HepG2 (cell line): ENCODE results near the gene RAP2A. TPM values are rescaled to one million over a fixed set of nuclear protein-coding genes. Genes with fewer than 3 reads are reported as not detected.

Experiments
- AHDC1 ChIP-seq: sonication (generic); formaldehyde crosslinking; IDR thresholded peaks from 2 replicates; pipeline ENCODE4 v1.5.1; 2020; ENCODE audit warnings: mild to moderate bottlenecking, missing genetic modification reagents, borderline replicate concordance
- ARNT2 ChIP-seq: sonication (generic); formaldehyde crosslinking; IDR thresholded peaks from 2 replicates; pipeline ENCODE4 v1.8.0; 2022; ENCODE audit warnings: mild to moderate bottlenecking, low read depth, missing genetic modification reagents, moderate library complexity
- CHCHD3 ChIP-seq: sonication (generic); formaldehyde crosslinking; IDR thresholded peaks from 2 replicates; pipeline ENCODE4 v1.8.0; 2022; ENCODE audit warnings: mild to moderate bottlenecking, missing genetic modification reagents, moderate library complexity
- CREM ChIP-seq, 2 experiments: sonication (generic) in 1 of 2; formaldehyde crosslinking in 1 of 2; IDR thresholded peaks; 2 replicates each; pipeline versions ENCODE4 v1.4.0 to v1.6.1; 2016 to 2020; ENCODE audit warnings: antibody characterized with exemption in 1 of 2, mild to moderate bottlenecking in 1 of 2, missing genetic modification reagents in 1 of 2
- ERF ChIP-seq: IDR thresholded peaks from 2 replicates; pipeline ENCODE4 v1.6.1; 2018; ENCODE audit warnings: missing biosample characterization, missing genetic modification reagents
- ESRRA ChIP-seq: sonication (generic); formaldehyde crosslinking; IDR thresholded peaks from 2 replicates; pipeline ENCODE4 v1.5.1; 2020; ENCODE audit warnings: mild to moderate bottlenecking, low read depth, missing genetic modification reagents
- EZH2 ChIP-seq: conservative IDR thresholded peaks from 2 replicates; pipeline ENCODE4 v1.6.1; 2012; ENCODE audit warnings: mild to moderate bottlenecking, low read depth, low read length, moderate library complexity
- GATAD1 ChIP-seq: IDR thresholded peaks from 2 replicates; pipeline ENCODE4 v1.6.1; 2016; ENCODE audit warnings: missing genetic modification reagents, missing compliant biosample characterization
- GATAD2A ChIP-seq: IDR thresholded peaks from 2 replicates; pipeline ENCODE4 v1.6.1; 2016
- HOXA3 ChIP-seq: sonication (generic); formaldehyde crosslinking; IDR thresholded peaks from 2 replicates; pipeline ENCODE4 v1.5.0; 2020; ENCODE audit warnings: missing genetic modification reagents
- KAT7 ChIP-seq: IDR thresholded peaks from 2 replicates; pipeline ENCODE4 v1.6.1; 2018; ENCODE audit warnings: borderline replicate concordance, missing compliant biosample characterization
- PITX1 ChIP-seq: sonication (generic); formaldehyde crosslinking; IDR thresholded peaks from 2 replicates; pipeline ENCODE4 v1.5.1; 2020; ENCODE audit warnings: mild to moderate bottlenecking, missing genetic modification reagents
- REPIN1 ChIP-seq: sonication (generic); formaldehyde crosslinking; IDR thresholded peaks from 2 replicates; pipeline ENCODE4 v1.8.0; 2022; ENCODE audit warnings: missing genetic modification reagents, low read depth, mild to moderate bottlenecking, borderline replicate concordance
- SAP130 ChIP-seq: IDR thresholded peaks from 2 replicates; pipeline ENCODE4 v1.6.1; 2016; ENCODE audit warnings: low read depth
- SOX13 ChIP-seq, 3 experiments: fragments of 450-650 bp in 1 of 3; sonication (generic) in 1 of 3; formaldehyde crosslinking in 1 of 3; IDR thresholded peaks in 2 of 3; conservative IDR thresholded peaks in 1 of 3; 2 replicates each; pipeline versions ENCODE4 v1.5.0 to v1.6.1; 2016 to 2020; ENCODE audit warnings: antibody characterized with exemption in 1 of 3, mild to moderate bottlenecking in 1 of 3, missing compliant biosample characterization in 1 of 3, missing genetic modification reagents in 1 of 3, moderate library complexity in 1 of 3
- TBL1XR1 ChIP-seq: fragments of 150-350 bp; IDR thresholded peaks from 2 replicates; pipeline ENCODE4 v1.6.1; 2014; ENCODE audit warnings: borderline replicate concordance, low read length; ENCODE audit not compliant: partially characterized antibody
- ZNF292 ChIP-seq: sonication (generic); formaldehyde crosslinking; IDR thresholded peaks from 2 replicates; pipeline ENCODE4 v1.8.1; 2022; ENCODE audit warnings: mild to moderate bottlenecking, low read depth, missing genetic modification reagents, borderline replicate concordance
- ZNF609 ChIP-seq: sonication (generic); formaldehyde crosslinking; IDR thresholded peaks from 2 replicates; pipeline ENCODE4 v1.4.0; 2020; ENCODE audit warnings: mild to moderate bottlenecking, missing genetic modification reagents, borderline replicate concordance
- ZNF660 ChIP-seq: sonication (generic); formaldehyde crosslinking; IDR thresholded peaks from 2 replicates; pipeline ENCODE4 v1.5.1; 2020; ENCODE audit warnings: mild to moderate bottlenecking, low read depth, missing genetic modification reagents, borderline replicate concordance
- ZNF772 ChIP-seq: sonication (generic); formaldehyde crosslinking; IDR thresholded peaks from 2 replicates; pipeline ENCODE4 v1.5.0; 2020; ENCODE audit warnings: mild to moderate bottlenecking, missing genetic modification reagents
- polyA plus RNA-seq, 8 experiments: library from polyadenylated mRNA; depleted of rRNA in 3 of 8; stranded (reverse) in 7 of 8; unstranded in 1 of 8; fragments of >200 nt; fragmentation: Illumina TruSeq in 4 of 8; extraction: Trizol in 4 of 8; gene quantifications; 2 replicates each; pipeline versions ENCODE4 v1.2.1 to v1.2.3, GENCODE V29; 2011 to 2016; ENCODE audit warnings: low read depth in 4 of 8, missing spikeins in 1 of 8, mixed read lengths in 1 of 8; ENCODE audit not compliant: insufficient read depth in 1 of 8
- total RNA-seq, 5 experiments: library from RNA; depleted of rRNA; stranded (reverse); fragments of >200 nt; fragmentation: Illumina TruSeq; extraction: Trizol; gene quantifications; 2 replicates each; pipeline ENCODE4 v1.2.3, GENCODE V29; 2016; ENCODE audit warnings: low read depth in 1 of 5

The RAP2A gene
- total and polyA plus RNA-seq, 2 of the 13 experiments (the other 11 are each of a cell fraction or from before 2014, with no cell fraction given): 9.9 to 23.1 TPM

- peak; percentile 90; the same call in 1 of the 2 replicates for TF ChIP-seq ZNF609 (CRISPR knock-in tag)
- peak; percentile 64; the same call in 1 of the 2 replicates for TF ChIP-seq HOXA3
- TF ChIP-seq TBL1XR1: peak; percentile 96
- peak; percentile 64 for TF ChIP-seq PITX1 (CRISPR knock-in tag)
- TF ChIP-seq GATAD2A (CRISPR knock-in tag): peak; percentile 94
- TF ChIP-seq ZNF660 (CRISPR knock-in tag): no peak
- no peak for TF ChIP-seq ZNF772 (CRISPR knock-in tag)
- TF ChIP-seq SOX13 (IDR thresholded peaks at IDR 0.05): peak; percentile 56; the same call in 1 of the 2 replicates
- TF ChIP-seq SOX13 (CRISPR knock-in tag; conservative IDR thresholded peaks at IDR 0.05 in 1 of 2, IDR thresholded peaks at IDR 0.05 in 1 of 2): peak in 1 of 2 experiments; percentile 89; a peak in 2 of 4 replicates
- TF ChIP-seq GATAD1 (CRISPR knock-in tag): peak; percentile 45; the same call in 1 of the 2 replicates
- no peak for TF ChIP-seq ZNF292 (CRISPR knock-in tag)
- peak; percentile 72 for TF ChIP-seq ERF (CRISPR knock-in tag)
- TF ChIP-seq ESRRA (CRISPR knock-in tag): peak; percentile 99
- TF ChIP-seq ARNT2: no peak
- TF ChIP-seq CREM (IDR thresholded peaks at IDR 0.05): peak; percentile 61; the same call in 1 of the 2 replicates
- TF ChIP-seq CREM (CRISPR knock-in tag; IDR thresholded peaks at IDR 0.05): no peak
- TF ChIP-seq AHDC1 (CRISPR knock-in tag): peak; percentile 100
- TF ChIP-seq KAT7 (CRISPR knock-in tag): no peak
- TF ChIP-seq EZH2: no peak
- peak; percentile 48; the same call in 1 of the 2 replicates for TF ChIP-seq REPIN1 (CRISPR knock-in tag)
- TF ChIP-seq CHCHD3 (CRISPR knock-in tag): no peak
- peak; percentile 78 for TF ChIP-seq SAP130 (CRISPR knock-in tag)
Measured at GRCh38 chr13:97491452-97491851, 57.5 kb downstream of the RAP2A start (continued).
